ENCODE results near the gene SSRP1.
A peak's percentile ranks its signal among the peaks of the same experiment; 100 is the strongest.
"Not testable (repeated sequence)": the region's sequence is repeated elsewhere in the genome, so short reads cannot be mapped to it uniquely, and the experiment has no call there.

Gene SSRP1, protein sequence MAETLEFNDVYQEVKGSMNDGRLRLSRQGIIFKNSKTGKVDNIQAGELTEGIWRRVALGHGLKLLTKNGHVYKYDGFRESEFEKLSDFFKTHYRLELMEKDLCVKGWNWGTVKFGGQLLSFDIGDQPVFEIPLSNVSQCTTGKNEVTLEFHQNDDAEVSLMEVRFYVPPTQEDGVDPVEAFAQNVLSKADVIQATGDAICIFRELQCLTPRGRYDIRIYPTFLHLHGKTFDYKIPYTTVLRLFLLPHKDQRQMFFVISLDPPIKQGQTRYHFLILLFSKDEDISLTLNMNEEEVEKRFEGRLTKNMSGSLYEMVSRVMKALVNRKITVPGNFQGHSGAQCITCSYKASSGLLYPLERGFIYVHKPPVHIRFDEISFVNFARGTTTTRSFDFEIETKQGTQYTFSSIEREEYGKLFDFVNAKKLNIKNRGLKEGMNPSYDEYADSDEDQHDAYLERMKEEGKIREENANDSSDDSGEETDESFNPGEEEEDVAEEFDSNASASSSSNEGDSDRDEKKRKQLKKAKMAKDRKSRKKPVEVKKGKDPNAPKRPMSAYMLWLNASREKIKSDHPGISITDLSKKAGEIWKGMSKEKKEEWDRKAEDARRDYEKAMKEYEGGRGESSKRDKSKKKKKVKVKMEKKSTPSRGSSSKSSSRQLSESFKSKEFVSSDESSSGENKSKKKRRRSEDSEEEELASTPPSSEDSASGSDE

DNA sequence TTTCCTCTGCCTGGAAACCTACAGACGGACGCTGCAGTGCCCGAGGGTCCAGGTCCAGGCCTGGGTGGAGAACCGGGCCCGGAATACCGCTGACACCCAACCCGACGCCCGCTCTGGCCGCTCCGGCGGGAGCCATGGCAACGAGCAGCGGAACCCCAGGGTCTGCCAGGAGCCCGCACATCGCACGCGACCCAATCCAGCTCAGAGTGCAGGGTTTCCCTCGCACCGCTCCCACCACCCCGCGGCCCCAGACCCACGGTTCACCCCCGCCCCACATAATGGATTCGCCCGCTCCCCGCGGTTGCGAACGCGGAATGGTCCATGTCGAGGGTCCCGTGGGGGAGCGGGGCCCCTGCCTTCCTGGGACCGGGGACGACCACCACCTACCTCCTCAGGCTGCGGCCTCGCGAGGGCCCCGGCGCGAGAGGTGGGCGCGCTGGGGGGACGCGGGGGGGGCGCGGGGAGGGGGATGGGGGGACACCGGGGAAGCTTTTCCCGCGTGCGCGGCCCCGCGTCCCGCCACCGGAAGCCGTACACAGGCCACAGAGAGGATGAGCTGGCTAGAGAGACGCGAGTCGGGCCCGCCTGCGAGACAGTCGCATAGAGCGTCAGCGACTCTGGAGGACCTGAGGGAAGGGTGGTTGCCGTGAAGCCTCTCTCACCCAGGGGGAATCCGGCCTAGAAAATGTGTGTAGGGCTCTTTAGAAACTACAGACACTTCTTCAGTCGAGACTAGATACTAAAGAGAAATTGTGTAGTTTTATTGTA is at the start of gene SSRP1:
TSS of gene SSRP1 (minus strand) at position 550 of the 768 bp plus-strand sequence. CDS start 771 bp downstream, outside the sequence.
- peak; percentile 65 to 73 for DNase-seq (ENCODE audit: low read depth in 2 of 2)

DNA sequence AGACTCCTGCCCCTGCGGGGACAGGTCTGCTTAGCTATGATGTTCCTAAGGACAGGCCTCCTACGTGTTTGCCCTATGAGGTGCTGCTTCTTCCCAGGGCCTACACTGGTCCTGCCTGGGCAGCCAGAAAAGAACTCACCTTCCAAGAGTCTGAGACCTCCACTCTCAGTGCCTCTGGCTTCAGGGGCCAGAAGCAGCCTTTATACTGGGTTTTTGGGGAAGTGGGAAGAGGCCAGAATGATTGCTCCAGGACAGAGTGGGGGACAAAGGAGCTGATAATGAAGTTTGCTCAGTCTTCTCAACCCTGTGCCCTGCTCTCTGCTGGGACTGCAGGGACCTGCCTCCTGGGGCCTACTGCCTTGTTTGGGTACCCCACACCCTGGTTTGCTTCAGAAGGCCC is 45.3 kb upstream of the SSRP1 start, which contains the start of gene PRG3:
TSS of gene PRG3 (minus strand) at position 176 of the 400 bp plus-strand sequence. CDS start 442 bp downstream, outside the sequence.
- no peak for DNase-seq (ENCODE audit: low read depth in 2 of 2)

DNA sequence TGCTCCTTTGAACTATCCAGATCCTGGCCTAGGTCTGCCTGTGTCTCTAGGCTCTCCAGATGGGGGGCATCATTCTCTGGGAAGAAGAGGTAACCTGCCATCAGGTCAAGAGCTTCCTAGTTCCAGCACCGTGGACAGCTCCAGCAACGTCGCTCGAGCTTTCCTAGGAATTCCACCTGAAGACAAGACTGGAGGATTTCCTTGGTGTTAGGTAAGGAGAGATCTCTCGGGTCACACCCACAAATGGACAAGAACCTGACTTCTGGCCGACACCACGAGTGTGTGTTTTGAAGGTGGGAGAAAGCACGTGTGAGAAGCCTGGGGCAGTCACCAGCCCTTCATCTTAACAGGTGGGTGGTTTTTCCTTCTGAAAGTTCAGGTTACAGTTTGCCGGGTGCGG is 44.0 kb upstream of the SSRP1 start:
- no peak for DNase-seq (ENCODE audit: low read depth in 2 of 2)

DNA sequence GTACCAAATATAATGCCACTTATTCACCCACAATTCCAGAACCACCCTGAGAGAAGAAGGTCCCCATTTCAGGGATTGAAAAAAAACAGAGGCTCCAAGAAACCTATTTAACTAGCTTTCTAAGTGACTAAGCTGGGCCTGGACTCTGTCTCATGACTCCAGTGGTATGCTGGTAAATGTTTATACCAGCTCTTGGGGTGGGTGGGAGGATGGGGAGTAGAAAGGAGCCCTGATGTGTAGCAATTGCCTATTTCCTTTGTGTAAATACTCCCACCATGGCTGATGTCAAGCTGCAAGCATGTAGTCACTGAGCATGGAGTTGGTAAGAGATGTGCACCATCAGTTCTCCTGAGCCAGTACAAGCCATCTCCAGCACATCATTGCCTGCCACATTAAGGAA is 42.5 kb upstream of the SSRP1 start:
- DNase-seq (ENCODE audit: low read depth in 2 of 2) = no peak

DNA sequence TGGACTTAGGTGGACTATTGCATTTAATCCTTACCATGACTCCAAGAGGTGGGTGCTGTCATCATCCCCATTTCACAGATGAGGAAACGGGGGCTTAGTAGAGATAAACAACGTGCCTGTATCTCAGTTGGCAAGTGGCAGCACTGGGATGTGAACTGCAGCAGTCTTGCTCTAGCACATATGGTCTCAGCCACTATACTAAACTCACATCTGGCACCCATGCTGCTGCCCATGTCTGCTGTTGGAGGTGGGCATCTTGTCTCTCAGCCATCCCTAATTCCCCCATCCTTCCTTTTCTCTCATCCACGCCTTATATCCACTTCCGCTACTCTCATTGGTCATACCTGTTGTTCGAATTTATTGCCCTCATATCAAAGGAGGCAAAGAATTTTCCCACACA is 41.4 kb upstream of the SSRP1 start:
- DNase-seq (ENCODE audit: low read depth in 2 of 2) = no peak

DNA sequence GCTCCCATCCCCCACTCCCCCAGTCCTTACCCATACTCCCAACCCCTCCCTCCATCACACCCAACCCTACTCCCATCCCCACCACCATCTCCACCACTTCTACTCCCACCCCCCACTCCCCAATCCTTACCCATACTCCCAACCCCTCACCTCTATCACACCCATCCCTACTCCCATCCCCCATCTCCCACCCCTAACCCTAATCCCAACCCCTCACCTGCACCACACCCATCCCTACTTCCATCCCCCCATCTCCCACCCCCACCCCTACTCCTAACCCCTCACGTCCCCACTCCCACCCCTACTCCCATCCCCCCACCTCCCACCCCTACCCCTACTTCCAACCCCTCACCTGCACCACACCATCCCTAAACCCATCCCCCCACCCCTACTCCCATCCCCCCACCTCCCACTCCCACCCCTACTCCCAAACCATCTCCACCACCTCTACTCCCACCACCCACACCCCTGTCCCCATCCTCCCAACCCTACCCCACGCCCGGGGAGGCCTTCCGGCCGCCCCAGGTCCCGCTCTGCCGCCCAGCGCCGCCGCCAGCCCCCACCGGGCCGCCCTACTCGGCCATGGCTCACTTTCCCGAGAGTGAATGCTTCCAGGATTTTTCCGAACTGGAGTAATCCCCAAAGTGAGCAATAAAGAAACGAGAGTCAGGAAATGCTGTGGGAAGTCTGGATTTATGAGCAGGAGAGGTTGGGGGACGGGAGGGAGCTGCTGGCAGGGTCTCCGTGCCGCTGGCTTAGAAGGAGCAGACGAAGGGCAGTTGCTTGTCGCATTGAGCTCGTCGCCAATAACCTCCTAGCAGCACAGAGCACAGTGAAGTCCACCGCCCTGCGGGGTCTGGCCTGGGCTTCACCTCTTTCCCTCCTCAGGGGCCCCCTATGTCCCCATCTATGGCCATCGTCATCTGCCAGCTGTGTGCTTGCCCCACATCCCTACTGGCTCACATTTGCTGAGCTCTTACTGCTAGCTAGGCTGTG is 40.7 kb upstream of the SSRP1 start:
- no peak for DNase-seq (ENCODE audit: low read depth in 2 of 2)

DNA sequence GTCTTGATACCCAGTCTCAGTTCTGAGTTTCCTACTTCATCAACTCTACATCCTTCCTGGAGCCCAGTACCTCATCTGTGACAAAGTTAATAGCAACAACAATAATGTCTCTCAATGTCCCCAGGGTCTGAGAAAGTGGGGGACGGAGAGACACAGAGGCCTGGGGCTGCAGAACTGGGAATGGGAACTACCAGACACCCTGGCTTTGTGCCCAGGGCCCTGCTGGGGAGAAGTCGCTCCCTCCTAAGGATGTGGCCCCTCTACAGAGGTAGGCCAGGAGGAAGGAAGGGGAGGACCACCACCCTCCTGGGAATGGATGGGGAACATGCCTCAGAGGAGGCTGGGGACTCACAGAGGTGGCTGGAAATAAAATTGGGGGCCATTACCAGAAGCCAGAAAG is 39.8 kb upstream of the SSRP1 start:
- no peak for DNase-seq (ENCODE audit: low read depth in 2 of 2)

DNA sequence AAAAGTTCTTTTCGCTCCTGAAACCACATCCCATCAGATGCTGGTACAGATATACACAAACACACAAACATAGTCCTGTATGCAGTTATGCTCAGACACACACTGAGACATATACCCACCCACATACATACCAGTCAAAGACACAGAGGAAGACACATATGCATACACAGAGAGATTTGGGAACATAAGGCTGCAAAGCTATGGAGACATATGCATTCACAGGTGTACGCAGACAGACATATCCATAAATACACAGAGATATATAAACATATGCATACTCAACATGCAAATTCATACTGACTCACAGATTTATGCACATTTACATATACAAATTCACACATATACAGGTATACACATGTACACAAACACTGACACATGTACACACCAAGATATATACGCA is 39.3 kb upstream of the SSRP1 start:
- no peak for DNase-seq (ENCODE audit: low read depth in 2 of 2)

DNA sequence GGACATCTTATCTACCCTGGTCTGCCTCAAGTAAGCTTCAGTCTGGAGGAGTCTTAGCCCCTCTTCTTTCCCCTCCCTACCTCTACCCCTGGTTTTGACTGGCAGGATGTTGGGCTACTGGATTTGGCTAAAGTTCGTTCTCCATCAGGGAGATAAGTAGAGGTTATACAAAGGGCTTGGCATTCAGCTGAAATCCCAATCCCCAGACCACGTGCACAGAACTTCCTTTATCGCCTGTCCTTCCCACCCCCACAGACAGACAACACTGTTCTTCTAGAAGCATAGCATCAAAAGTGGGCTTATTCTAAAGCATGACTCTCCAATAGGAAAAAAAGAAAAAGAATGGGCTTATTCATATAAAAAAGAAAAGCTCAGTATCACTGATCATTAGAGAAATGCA is 37.5 kb upstream of the SSRP1 start:
- DNase-seq (ENCODE audit: low read depth in 2 of 2) = no peak

DNA sequence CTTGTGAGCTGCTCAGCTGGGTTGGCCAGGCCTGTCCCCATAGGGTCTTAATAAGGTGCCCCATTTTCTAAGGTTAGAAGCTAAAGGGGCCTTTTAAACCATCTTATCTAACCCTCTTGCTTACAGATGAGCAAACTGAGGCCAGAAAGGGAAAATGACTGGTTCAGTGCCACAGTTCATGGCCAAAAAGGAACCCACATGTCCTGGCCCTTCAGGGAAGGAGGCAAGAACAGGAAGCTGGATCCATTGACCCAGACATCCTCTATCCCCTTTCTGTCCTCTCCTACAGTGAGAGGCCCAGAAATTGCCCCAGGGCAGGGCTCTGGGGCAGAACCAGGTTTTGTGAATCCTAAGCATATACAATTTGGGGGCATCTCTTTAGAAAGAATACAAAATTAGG is 35.2 kb upstream of the SSRP1 start:
- DNase-seq (ENCODE audit: low read depth in 2 of 2) = no peak

DNA sequence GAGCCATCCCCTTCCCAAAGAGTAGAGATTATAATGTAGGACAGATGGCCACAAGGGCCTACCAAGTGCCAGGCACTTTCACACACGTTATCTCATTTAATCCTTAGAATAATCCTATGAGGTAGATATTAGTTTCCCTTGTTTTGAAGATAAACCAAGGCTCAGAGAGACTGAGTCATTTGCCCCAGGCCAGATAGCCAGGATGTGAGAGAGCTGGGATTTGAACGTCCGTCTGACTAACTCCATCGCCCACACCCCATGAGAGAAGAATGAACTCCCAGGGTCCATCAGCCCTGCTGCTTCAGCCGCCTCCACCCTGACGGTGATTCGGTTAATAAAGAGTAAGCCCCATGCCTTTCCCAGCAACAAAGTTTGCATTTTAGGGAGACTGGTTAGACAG is 34.6 kb upstream of the SSRP1 start:
- no peak for DNase-seq (ENCODE audit: low read depth in 2 of 2)

DNA sequence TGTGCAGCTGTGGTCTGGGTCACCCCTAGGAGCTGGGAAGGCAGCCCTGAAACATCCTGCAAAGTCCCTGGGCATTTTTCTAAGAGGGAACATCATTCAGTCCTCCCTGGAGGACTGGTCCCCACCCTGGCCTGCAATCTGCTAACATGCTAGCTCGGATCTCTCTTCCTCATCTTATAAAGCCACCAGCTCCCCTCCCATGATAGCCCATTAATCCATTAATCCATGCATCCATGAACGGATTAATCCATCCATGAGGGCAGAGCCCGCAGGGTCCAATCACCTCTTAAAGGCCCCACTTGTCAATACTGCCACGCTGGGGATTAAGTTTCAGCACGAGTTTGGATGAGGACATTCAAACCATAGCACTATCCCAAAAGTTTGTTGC is 33.1 kb upstream of the SSRP1 start:
- no peak for DNase-seq (ENCODE audit: low read depth in 2 of 2)

DNA sequence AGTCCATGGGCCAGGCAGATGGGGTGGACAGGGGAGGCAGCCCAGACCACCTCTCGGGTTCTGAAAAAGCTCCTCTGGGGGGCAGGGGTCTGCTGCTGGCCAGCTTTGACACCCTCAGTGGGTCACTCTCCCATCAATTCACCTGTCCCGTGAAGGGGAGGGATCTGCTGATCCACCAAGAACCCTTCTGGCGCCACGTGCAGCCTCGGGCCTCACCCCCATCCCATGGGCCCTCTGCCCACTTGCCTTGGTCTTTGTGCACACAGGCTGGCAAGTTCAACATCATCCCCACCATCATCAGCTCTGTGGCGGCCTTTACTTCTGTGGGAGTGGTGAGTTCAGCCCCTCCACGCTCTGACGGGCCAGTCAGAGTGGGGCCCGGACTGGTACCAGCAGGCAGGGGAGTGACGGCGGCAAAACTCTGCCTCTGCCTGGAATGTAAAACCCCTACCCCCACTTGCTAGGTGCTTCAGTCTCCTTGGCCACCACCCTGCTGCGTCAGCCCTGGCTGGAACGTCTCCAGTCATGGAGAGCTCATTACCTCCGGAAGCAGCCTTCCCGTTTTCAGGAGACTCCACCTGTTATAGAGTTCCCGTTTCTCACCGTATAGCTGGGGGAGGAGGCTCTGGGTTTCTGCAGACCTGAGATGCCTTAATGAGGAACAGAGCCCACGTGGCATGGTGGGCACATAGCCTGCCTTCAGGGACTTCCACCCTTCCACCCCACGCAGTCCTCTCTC is 32.6 kb upstream of the SSRP1 start:
- DNase-seq (ENCODE audit: low read depth in 2 of 2) = no peak

DNA sequence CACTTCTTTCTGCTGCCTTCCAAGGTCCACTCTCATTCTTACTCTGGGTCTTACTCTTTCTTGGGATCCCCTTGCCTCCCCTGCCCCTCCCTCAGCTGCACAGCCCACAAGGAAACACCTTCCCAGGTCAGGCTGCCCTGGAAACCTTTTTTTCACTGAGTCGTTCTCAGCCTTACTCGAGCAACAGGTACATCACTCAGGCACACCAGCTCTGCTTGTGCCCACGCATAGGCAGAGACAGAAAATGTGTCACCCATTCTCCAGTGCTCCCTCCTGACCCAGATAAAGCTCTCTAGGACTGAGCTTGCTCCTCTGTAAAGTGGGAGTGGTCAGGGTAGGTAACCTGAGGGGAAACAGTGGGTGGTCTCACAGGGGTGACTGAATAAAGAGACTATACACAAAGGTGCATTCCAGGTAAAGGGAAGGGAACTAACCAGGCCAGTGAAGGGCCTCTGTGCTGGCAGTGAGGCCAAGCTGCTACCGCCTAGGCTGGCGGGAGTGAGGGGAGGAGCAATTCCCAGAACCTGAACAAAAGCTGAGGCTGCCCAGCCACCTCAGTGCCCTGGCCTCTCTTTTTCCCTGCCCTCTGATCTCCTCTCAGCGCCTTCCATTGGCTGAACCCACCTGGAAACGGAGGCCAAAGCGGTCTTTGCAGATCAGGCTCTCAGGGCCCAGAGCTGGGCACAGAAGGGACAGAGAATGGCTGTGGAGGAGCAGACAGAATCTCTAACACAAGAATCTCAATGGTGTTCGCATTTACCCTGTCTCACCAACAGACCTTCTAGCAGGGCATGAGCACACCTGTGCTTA is 29.4 kb upstream of the SSRP1 start:
- DNase-seq (ENCODE audit: low read depth in 2 of 2) = no peak

DNA sequence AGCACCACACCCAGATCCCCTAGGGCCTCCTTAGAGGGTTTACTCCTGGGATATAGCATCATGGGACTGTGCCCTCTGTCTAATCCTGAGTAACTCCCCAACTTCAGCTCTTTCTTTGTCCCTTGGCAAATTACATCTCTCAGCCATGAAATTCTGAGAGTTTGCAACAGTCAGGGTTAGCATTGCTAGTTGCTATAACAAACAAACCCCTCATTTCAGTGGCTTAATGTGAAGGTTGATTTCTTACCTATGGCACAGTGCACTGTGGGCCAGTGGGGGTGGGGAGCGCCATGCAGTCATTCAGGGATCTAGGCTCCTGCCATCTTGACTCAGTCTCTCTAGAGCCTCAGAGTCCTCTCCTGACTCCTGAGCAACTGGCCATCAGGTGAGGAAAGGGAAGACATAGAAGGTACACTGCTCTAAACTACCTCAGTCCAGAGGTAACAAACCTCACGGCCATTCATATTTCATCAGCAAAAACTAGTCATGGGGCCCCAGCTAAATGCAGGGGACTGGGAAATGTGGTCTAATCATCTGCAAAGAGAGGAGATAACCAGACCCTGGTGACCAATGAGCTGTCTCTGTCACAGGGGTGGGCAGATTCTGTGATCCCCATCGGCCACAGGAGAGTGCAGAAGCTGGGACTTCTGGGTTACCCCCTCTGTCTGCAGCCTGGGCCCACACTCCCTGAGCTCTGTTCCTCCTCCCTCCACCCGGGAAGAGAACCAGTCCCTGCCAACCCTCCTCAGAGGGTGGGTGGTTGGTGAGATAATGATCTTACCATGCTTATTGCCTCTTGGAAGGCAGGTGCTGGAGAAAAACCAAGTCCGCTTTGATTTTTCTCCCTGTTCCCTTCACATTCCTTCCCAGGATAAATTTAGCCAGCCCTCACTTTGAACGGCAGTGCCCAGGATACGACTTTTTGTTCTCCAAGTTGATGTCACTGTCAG is 27.7 kb upstream of the SSRP1 start:
- DNase-seq (ENCODE audit: low read depth in 2 of 2) = no peak

DNA sequence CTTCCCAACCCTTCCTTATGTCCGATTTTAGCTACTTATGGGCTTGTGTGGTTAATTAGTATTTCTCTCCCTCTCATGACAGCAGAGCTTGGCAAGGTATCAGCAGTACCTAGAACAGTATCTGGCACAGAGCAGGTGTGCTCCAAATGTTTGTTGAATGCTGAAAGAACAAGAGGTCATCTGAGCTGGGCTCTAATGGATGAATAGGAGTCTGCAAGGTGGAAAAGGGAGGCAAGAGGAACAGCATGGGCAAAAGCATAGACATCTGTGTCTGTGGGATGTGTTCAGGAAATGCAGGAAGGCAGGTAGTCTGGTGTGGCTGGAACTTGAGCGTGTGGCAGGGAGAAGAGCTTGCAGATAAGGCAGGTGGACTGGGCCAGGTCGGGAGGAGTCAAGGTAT is 26.2 kb upstream of the SSRP1 start:
- no peak for DNase-seq (ENCODE audit: low read depth in 2 of 2)

DNA sequence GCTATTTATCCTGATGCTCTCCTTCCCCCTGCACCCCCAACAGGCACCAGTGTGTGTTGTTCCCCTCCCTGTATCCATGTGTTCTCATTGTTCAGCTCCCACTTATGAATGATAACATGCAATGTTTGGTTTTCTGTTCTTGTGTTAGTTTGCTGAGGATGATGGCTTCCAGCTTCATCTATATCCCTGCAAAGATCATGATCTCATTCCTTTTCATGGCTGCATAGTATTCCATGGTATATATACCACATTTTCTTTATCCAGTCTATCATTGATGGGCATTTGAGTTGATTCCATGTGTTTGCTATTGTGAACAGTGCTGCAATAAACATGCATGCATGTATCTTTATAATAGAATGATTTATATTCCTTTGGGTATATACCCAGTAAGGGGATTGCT is 25.7 kb upstream of the SSRP1 start:
- not testable (repeated sequence) for DNase-seq (ENCODE audit: low read depth in 2 of 2)

DNA sequence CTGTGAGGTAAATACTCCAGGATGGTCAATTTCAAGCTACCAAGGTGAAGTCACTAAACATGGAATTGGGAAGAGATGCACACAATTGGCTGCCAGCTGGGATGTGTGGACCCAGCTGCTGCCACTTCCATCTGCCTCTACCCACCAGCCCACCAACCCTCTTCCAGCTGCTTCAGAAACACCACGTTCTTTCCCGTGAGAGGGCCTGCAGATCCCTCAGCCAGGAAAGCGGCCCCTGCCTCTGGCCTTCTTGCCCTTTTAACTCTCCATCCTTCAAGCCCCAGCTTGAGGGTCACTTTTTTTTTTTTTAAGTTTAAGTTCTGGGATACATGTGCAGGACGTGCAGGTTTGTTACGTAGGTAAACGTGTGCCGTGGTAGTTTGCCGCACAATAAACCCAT is 25.3 kb upstream of the SSRP1 start:
- no peak for DNase-seq (ENCODE audit: low read depth in 2 of 2)
